ENCODE measurements around the gene SMTNL1. TPM values are rescaled to one million over a fixed set of nuclear protein-coding genes. Genes with fewer than 3 reads are reported as not detected.

SMTNL1 gene
- total and polyA plus RNA-seq, 10 donors, result not detected

- Histone ChIP-seq H3K27me3 (replicated peaks in 1 of 7) (no peaks in the 10 kb centered on the region), H3K4me1 (peaks cover 0 to 24% (median 18%) of the 10 kb centered on the region in 6 donors), H3K4me3 (no peak overlapping the region), H3K36me3 (peaks cover 0 to 47% (median 9%) of the 10 kb centered on the region in 6 donors), H3K9me3 (no peaks in the 10 kb centered on the region), H3K27ac (no peak overlapping the region)
- TF ChIP-seq POLR2A (IDR thresholded peaks at IDR 0.05) (no peak), CTCF (IDR thresholded peaks at IDR 0.05 in 8 of 11, conservative IDR thresholded peaks at IDR 0.05 in 3 of 11) (no peak), POLR2AphosphoS5 (IDR thresholded peaks at IDR 0.05) (no peak)
- intact Hi-C loops (cut with DNase I; ENCODE audit: low total_unique reads), result no loop called here
- 84 to 94% (median 89%) methylated on average over 6 of the region's 6 CpGs for WGBS, 5 donors
- DNase-seq, result no peak
These were observed 7.2 kb downstream of the SMTNL1 start for GRCh38 chr11:57544566-57544965.

DNA sequence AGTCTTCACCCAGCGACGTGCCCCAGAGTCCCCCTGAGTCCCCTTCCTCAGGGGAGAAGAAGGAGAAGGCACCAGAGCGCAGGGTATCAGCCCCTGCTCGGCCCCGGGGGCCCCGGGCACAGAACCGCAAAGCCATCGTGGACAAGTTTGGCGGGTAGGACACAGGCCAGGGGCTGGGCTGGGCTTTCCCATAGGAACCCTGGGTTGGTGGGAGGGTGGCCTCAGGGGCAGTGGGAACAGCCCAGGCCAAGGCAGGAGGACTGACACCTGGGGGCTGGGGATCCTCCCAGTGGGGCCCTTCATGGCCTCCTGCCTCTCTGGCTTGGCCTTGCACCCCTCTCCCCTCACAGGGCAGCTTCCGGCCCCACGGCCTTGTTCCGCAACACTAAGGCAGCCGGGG, 8.5 kb downstream of the SMTNL1 start:
- peaks cover 0 to 24% (median 18%) of the 10 kb centered on the region in 6 donors for H3K4me1 ChIP-seq
- DNase-seq, result no peak
- H3K27me3 ChIP-seq (replicated peaks in 1 of 7), result no peaks in the 10 kb centered on the region
- intact Hi-C loops (cut with DNase I; ENCODE audit: low total_unique reads), result no loop called here
- no peak for TF ChIP-seq CTCF (IDR thresholded peaks at IDR 0.05 in 8 of 11, conservative IDR thresholded peaks at IDR 0.05 in 3 of 11)
- TF ChIP-seq POLR2AphosphoS5 (IDR thresholded peaks at IDR 0.05), result peak in 1 of 3 donors; percentile 59
- no peaks in the 10 kb centered on the region for H3K9me3 ChIP-seq
- peaks cover 0 to 61% (median 22%) of the 10 kb centered on the region in 6 donors for H3K36me3 ChIP-seq
- H3K4me3 ChIP-seq, result no peak overlapping the region
- 89 to 93% (median 92%) methylated on average over 12 to 13 of the region's 13 CpGs for WGBS, 5 donors
- no peak overlapping the region for H3K27ac ChIP-seq

DNA sequence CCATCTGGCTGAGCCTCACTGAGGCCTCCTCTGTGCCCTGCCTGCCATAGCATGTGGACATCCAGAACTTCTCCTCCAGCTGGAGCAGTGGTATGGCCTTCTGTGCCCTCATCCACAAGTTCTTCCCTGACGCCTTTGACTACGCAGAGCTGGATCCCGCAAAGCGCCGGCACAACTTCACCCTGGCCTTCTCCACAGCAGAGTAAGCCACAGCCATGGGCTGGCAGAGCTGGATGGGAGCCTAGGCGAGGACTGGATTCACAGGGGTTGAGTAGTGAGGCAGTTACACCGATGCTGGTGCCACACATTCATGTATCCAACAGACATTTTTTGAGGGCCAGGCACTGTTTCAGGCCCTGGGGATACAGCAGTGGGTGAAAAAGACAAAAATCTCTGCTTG, 9.1 kb downstream of the SMTNL1 start:
- H3K4me1 ChIP-seq, result peaks cover 0 to 24% (median 18%) of the 10 kb centered on the region in 6 donors
- WGBS, 5 donors, result 96 to 100% (median 98%) methylated on average over 5 to 7 of the region's 7 CpGs
- H3K36me3 ChIP-seq, result peaks cover 0 to 66% (median 28%) of the 10 kb centered on the region in 6 donors
- H3K4me3 ChIP-seq, result no peak overlapping the region
- no peaks in the 10 kb centered on the region for H3K9me3 ChIP-seq
- H3K27ac ChIP-seq, result peak overlapping the region in 1 of 8 donors; percentile 76
- intact Hi-C loops (cut with DNase I; ENCODE audit: low total_unique reads), result no loop called here
- no peak for DNase-seq
- no peak for TF ChIP-seq POLR2AphosphoS5 (IDR thresholded peaks at IDR 0.05)
- no peak for TF ChIP-seq CTCF (IDR thresholded peaks at IDR 0.05 in 8 of 11, conservative IDR thresholded peaks at IDR 0.05 in 3 of 11)
- no peak for TF ChIP-seq POLR2A (IDR thresholded peaks at IDR 0.05)
- no peaks in the 10 kb centered on the region for H3K27me3 ChIP-seq (replicated peaks in 1 of 7)

- no peak for TF ChIP-seq CTCF (IDR thresholded peaks at IDR 0.05 in 8 of 11, conservative IDR thresholded peaks at IDR 0.05 in 3 of 11)
- H3K27me3 ChIP-seq (replicated peaks in 1 of 7), result no peaks in the 10 kb centered on the region
- H3K4me1 ChIP-seq, result peaks cover 0 to 24% (median 18%) of the 10 kb centered on the region in 6 donors
- no peaks in the 10 kb centered on the region for H3K9me3 ChIP-seq
- peak overlapping the region in 5 of 8 donors; percentile 9 to 76 (median 60) for H3K27ac ChIP-seq
- peaks cover 0 to 71% (median 33%) of the 10 kb centered on the region in 6 donors for H3K36me3 ChIP-seq
- no peak for DNase-seq
- no peak overlapping the region for H3K4me3 ChIP-seq
- WGBS, 5 donors, result 57 to 78% (median 61%) methylated on average over 5 of the region's 5 CpGs
- intact Hi-C loops (cut with DNase I; ENCODE audit: low total_unique reads), result no loop called here
These were observed 9.6 kb downstream of the SMTNL1 start for GRCh38 chr11:57546869-57547475.
